A549 (cell line): ENCODE results near the gene CEP135.

Experiments used
- EHMT2 ChIP-seq: fragments of 200-600 bp; sonication (generic); IDR thresholded peaks from 2 replicates; pipeline ENCODE4 v1.6.1; 2016; ENCODE audit warnings: antibody characterized with exemption, low read depth, mild to moderate bottlenecking, moderate library complexity
- ESRRA ChIP-seq: fragments of 150-350 bp; IDR thresholded peaks from 2 replicates; pipeline ENCODE4 v1.6.1; 2014; ENCODE audit warnings: mild to moderate bottlenecking, low read length, borderline replicate concordance
- FOXS1 ChIP-seq: fragments of 250-450 bp; sonication (Bioruptor Pico); IDR thresholded peaks from 2 replicates; pipeline ENCODE4 v1.5.0; 2020; ENCODE audit warnings: mild to moderate bottlenecking, moderate library complexity
- HOXA7 ChIP-seq: fragments of 250-450 bp; sonication (Bioruptor Pico); IDR thresholded peaks from 2 replicates; pipeline ENCODE4 v1.5.0; 2020; ENCODE audit warnings: mild to moderate bottlenecking, moderate library complexity
- JUNB ChIP-seq: fragments of >200 bp; sonication (Bioruptor Twin); formaldehyde crosslinking; IDR thresholded peaks from 2 replicates; pipeline ENCODE4 v1.6.1; 2016
- KDM1A ChIP-seq: fragments of 200-600 bp; sonication (generic); IDR thresholded peaks from 2 replicates; pipeline ENCODE4 v1.6.1; 2016; ENCODE audit warnings: low read depth, mild to moderate bottlenecking
- KDM5A ChIP-seq: fragments of 200-600 bp; sonication (generic); IDR thresholded peaks from 2 replicates; pipeline ENCODE4 v1.6.1; 2016; ENCODE audit warnings: antibody characterized with exemption, mild to moderate bottlenecking
- NFE2L2 ChIP-seq: fragments of 150-350 bp; conservative IDR thresholded peaks from 2 replicates; pipeline ENCODE4 v1.6.1; 2014; ENCODE audit warnings: low read length
- POLR2A ChIP-seq: IDR thresholded peaks from 2 replicates; pipeline ENCODE4 v1.6.1; 2012; ENCODE audit warnings: mild to moderate bottlenecking, low read length
- RCOR1 ChIP-seq: fragments of 150-350 bp; IDR thresholded peaks from 2 replicates; pipeline ENCODE4 v1.6.1; 2014; ENCODE audit warnings: antibody characterized with exemption, low read length, low read depth
- ZFP36 ChIP-seq: fragments of 450-650 bp; IDR thresholded peaks from 2 replicates; pipeline ENCODE4 v1.6.1; 2014; ENCODE audit warnings: borderline replicate concordance; ENCODE audit not compliant: partially characterized antibody
- TF ChIP-seq, protein P1 (sequence below): fragments of >200 bp; sonication (Bioruptor Twin); formaldehyde crosslinking; IDR thresholded peaks from 3 replicates; pipeline ENCODE4 v1.5.1; 2016
- TF ChIP-seq, protein P2 (sequence below): fragments of >200 bp; sonication (Bioruptor Twin); formaldehyde crosslinking; IDR thresholded peaks from 3 replicates; pipeline ENCODE4 v1.6.1; 2016
- TF ChIP-seq, protein P3 (sequence below): fragments of 200-600 bp; sonication (generic); IDR thresholded peaks from 2 replicates; pipeline ENCODE4 v1.6.1; 2016; ENCODE audit warnings: antibody characterized with exemption, mild to moderate bottlenecking, moderate library complexity

DNA sequence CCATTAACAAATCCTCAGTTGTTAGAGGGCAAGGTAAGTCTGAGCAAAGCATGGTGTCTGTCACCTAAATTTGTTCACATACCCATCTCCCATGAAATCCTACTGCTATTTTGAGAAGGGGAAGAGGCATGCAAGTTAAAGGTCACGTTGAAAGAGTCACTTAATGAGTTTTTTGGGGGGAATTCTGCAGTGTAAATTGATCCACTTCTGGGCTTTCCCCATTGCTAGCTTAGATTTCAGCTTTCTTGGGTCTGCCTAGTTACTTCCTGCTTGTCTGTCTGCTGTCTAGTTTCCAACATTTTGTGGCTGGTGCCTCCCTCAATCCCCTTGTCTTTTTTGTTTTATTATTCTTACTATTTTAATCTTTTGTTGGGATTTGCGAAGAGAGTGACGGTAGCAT lies 32.0 kb downstream of the CEP135 start:
- no peak for TF ChIP-seq POLR2A
- no peak for TF ChIP-seq KDM5A
- TF ChIP-seq NFE2L2, result no peak
- no peak for TF ChIP-seq HOXA7
- TF ChIP-seq ZFP36, result no peak
- TF ChIP-seq, protein P1, sequence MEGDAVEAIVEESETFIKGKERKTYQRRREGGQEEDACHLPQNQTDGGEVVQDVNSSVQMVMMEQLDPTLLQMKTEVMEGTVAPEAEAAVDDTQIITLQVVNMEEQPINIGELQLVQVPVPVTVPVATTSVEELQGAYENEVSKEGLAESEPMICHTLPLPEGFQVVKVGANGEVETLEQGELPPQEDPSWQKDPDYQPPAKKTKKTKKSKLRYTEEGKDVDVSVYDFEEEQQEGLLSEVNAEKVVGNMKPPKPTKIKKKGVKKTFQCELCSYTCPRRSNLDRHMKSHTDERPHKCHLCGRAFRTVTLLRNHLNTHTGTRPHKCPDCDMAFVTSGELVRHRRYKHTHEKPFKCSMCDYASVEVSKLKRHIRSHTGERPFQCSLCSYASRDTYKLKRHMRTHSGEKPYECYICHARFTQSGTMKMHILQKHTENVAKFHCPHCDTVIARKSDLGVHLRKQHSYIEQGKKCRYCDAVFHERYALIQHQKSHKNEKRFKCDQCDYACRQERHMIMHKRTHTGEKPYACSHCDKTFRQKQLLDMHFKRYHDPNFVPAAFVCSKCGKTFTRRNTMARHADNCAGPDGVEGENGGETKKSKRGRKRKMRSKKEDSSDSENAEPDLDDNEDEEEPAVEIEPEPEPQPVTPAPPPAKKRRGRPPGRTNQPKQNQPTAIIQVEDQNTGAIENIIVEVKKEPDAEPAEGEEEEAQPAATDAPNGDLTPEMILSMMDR, result no peak
- no peak for TF ChIP-seq FOXS1 (CRISPR knock-in tag)
- TF ChIP-seq, protein P2, sequence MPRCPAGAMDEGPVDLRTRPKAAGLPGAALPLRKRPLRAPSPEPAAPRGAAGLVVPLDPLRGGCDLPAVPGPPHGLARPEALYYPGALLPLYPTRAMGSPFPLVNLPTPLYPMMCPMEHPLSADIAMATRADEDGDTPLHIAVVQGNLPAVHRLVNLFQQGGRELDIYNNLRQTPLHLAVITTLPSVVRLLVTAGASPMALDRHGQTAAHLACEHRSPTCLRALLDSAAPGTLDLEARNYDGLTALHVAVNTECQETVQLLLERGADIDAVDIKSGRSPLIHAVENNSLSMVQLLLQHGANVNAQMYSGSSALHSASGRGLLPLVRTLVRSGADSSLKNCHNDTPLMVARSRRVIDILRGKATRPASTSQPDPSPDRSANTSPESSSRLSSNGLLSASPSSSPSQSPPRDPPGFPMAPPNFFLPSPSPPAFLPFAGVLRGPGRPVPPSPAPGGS, result no peak
- TF ChIP-seq JUNB, result no peak
- TF ChIP-seq, protein P3, sequence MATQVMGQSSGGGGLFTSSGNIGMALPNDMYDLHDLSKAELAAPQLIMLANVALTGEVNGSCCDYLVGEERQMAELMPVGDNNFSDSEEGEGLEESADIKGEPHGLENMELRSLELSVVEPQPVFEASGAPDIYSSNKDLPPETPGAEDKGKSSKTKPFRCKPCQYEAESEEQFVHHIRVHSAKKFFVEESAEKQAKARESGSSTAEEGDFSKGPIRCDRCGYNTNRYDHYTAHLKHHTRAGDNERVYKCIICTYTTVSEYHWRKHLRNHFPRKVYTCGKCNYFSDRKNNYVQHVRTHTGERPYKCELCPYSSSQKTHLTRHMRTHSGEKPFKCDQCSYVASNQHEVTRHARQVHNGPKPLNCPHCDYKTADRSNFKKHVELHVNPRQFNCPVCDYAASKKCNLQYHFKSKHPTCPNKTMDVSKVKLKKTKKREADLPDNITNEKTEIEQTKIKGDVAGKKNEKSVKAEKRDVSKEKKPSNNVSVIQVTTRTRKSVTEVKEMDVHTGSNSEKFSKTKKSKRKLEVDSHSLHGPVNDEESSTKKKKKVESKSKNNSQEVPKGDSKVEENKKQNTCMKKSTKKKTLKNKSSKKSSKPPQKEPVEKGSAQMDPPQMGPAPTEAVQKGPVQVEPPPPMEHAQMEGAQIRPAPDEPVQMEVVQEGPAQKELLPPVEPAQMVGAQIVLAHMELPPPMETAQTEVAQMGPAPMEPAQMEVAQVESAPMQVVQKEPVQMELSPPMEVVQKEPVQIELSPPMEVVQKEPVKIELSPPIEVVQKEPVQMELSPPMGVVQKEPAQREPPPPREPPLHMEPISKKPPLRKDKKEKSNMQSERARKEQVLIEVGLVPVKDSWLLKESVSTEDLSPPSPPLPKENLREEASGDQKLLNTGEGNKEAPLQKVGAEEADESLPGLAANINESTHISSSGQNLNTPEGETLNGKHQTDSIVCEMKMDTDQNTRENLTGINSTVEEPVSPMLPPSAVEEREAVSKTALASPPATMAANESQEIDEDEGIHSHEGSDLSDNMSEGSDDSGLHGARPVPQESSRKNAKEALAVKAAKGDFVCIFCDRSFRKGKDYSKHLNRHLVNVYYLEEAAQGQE, result no peak
- no peak for TF ChIP-seq KDM1A
- TF ChIP-seq EHMT2, result no peak
- no peak for TF ChIP-seq RCOR1
- no peak for TF ChIP-seq ESRRA
